Hepatocyte (in vitro differentiated cells): Measurements from ENCODE around the gene WDR53. TPM values are rescaled to one million over a fixed set of nuclear protein-coding genes. Genes with fewer than 3 reads are reported as not detected.

Experiments
- DNase-seq: peaks from one replicate; pipeline ENCODE4 v3.0.0-alpha.2; 2016; ENCODE audit warnings: low spot score
- H2AFZ ChIP-seq: fragments of 200-600 bp; sonication (generic); 2 replicates; pipeline ENCODE4 v1.6.0; 2016; ENCODE audit warnings: antibody characterized with exemption, mild to moderate bottlenecking
- H3K27ac ChIP-seq: fragments of 200-600 bp; sonication (generic); 2 replicates; pipeline ENCODE4 v1.5.1; 2016; ENCODE audit warnings: mild to moderate bottlenecking
- H3K27me3 ChIP-seq: fragments of 200-600 bp; sonication (generic); 2 replicates; pipeline ENCODE4 v1.6.1; 2016
- H3K36me3 ChIP-seq: fragments of 200-600 bp; sonication (generic); replicated peaks from 2 replicates; pipeline ENCODE4 v1.5.1; 2016; ENCODE audit warnings: low read depth; ENCODE audit not compliant: insufficient read depth
- H3K4me1 ChIP-seq: fragments of 200-600 bp; sonication (generic); 2 replicates; pipeline ENCODE4 v1.5.1; 2016; ENCODE audit warnings: mild to moderate bottlenecking, moderate library complexity; ENCODE audit not compliant: insufficient read depth
- H3K4me2 ChIP-seq: fragments of 200-600 bp; sonication (generic); 2 replicates; pipeline ENCODE4 v1.6.0; 2016
- H3K4me3 ChIP-seq: fragments of 200-600 bp; sonication (generic); 2 replicates; pipeline ENCODE4 v1.5.1; 2016; ENCODE audit warnings: mild to moderate bottlenecking
- H3K79me2 ChIP-seq: fragments of 200-600 bp; sonication (generic); 2 replicates; pipeline ENCODE4 v1.6.0; 2017; ENCODE audit warnings: mild to moderate bottlenecking
- H3K9me2 ChIP-seq: fragments of 200-600 bp; sonication (generic); replicated peaks from 2 replicates; pipeline ENCODE4 v1.6.0; 2017; ENCODE audit warnings: mild to moderate bottlenecking; ENCODE audit not compliant: insufficient read depth
- H3K9me3 ChIP-seq: fragments of 200-600 bp; sonication (generic); 2 replicates; pipeline ENCODE4 v1.5.1; 2016; ENCODE audit warnings: low read depth, mild to moderate bottlenecking
- H4K20me1 ChIP-seq: fragments of 200-600 bp; sonication (generic); 2 replicates; pipeline ENCODE4 v1.6.0; 2016; ENCODE audit warnings: mild to moderate bottlenecking; ENCODE audit not compliant: insufficient read depth, poor library complexity, severe bottlenecking
- EZH2 ChIP-seq: fragments of 200-600 bp; sonication (generic); IDR thresholded peaks from 2 replicates; pipeline ENCODE4 v1.6.1; 2016; ENCODE audit warnings: antibody characterized with exemption, mild to moderate bottlenecking, borderline replicate concordance
- EZH2phosphoT487 ChIP-seq: fragments of 200-600 bp; sonication (generic); IDR thresholded peaks from one replicate; pipeline ENCODE4 v1.6.1; 2018; ENCODE audit warnings: antibody characterized with exemption, mild to moderate bottlenecking, low read depth, moderate library complexity; ENCODE audit not compliant: unreplicated experiment, severe bottlenecking
- WGBS: methylation state at CpG from one replicate; pipeline ENCODE4 v1.1.6; 2016; ENCODE audit warnings: low lambda C conversion rate; ENCODE audit errors: missing lambda C conversion rate; 5-methylcytosine and 5-hydroxymethylcytosine counted together
- polyA plus RNA-seq: library from polyadenylated mRNA; unstranded; fragments of >200 nt; fragmentation: Nextera tagmentation; extraction: Ambion mirVana; gene quantifications from 2 replicates; pipeline ENCODE4 v1.2.1, GENCODE V29; 2016
- total RNA-seq: library from RNA; depleted of rRNA; stranded (reverse); fragments of >200 nt; gene quantifications from 2 replicates; pipeline ENCODE4 v1.2.3, GENCODE V29; 2014
- TF ChIP-seq, protein P1 (sequence below): fragments of 200-600 bp; sonication (generic); IDR thresholded peaks from 2 replicates; pipeline ENCODE4 v1.5.1; 2016; ENCODE audit warnings: antibody characterized with exemption, mild to moderate bottlenecking; ENCODE audit not compliant: poor library complexity

WDR53 gene
- total and polyA plus RNA-seq, 2 experiments from 2014 or later = 6.9 to 8.8 TPM

DNA sequence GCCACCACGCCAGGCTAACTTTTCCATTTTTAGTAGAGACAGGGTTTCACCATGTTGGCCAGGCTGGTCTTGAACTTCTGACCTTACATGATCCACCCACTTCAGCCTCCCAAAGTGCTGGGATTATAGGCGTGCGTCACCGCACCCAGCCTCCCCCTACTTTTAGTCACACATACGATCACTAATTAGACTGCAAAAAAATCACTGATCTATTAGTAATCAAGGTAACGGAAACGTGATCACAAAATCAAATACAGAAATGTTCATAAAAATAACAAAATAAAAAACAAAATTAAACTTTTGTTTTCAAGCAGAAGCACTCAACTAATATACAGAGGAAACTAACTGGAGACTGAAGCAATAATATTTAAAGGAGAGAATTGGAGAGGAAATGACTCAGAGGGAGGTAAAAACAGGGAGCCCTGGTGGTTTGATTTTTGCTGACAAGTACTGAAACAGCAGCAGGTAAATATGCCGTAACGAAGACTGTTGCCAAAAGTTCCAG is 4.6 kb downstream of the WDR53 start:
- Histone ChIP-seq H3K4me2 (no peak overlapping the region), H3K9me3 (no peaks in the 10 kb centered on the region), H3K27me3 (no peaks in the 10 kb centered on the region), H2AFZ (no peak overlapping the region), H3K9me2 (no peaks in the 10 kb centered on the region), H3K79me2 (peaks cover 18% of the 10 kb centered on the region), H4K20me1 (no peaks in the 10 kb centered on the region), H3K4me3 (no peak overlapping the region), H3K4me1 (no peaks in the 10 kb centered on the region), H3K27ac (no peak overlapping the region), H3K36me3 (no peaks in the 10 kb centered on the region)
- no peak for DNase-seq
- TF ChIP-seq, protein P1, sequence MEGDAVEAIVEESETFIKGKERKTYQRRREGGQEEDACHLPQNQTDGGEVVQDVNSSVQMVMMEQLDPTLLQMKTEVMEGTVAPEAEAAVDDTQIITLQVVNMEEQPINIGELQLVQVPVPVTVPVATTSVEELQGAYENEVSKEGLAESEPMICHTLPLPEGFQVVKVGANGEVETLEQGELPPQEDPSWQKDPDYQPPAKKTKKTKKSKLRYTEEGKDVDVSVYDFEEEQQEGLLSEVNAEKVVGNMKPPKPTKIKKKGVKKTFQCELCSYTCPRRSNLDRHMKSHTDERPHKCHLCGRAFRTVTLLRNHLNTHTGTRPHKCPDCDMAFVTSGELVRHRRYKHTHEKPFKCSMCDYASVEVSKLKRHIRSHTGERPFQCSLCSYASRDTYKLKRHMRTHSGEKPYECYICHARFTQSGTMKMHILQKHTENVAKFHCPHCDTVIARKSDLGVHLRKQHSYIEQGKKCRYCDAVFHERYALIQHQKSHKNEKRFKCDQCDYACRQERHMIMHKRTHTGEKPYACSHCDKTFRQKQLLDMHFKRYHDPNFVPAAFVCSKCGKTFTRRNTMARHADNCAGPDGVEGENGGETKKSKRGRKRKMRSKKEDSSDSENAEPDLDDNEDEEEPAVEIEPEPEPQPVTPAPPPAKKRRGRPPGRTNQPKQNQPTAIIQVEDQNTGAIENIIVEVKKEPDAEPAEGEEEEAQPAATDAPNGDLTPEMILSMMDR = no peak
- TF ChIP-seq EZH2phosphoT487 (no peak), EZH2 (no peak)
- 94% methylated on average over 9 of the region's 9 CpGs for WGBS

DNA sequence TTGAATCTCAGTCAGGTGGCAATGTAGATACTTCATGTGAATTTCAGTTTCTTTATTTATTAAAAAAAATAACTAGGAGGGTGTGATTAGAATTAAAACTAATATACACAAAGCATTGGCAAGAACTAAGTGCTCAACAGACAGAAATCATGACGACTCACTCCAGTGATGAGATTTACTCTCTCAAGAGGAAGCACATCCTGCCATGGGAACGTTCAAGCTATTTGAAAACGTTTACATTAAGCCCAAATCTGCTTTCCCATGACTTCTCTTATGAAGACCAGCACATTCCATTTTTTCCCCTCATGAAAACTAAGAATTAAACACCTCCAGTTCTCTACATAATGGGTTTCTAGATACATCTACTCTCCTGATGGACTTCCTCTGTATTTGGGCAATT is 8.5 kb downstream of the WDR53 start:
- no peaks in the 10 kb centered on the region for H3K4me1 ChIP-seq
- H3K27ac ChIP-seq = no peak overlapping the region
- no peaks in the 10 kb centered on the region for H3K27me3 ChIP-seq
- H2AFZ ChIP-seq = no peak overlapping the region
- H3K9me3 ChIP-seq = no peaks in the 10 kb centered on the region
- 74% methylated on average over 3 of the region's 3 CpGs for WGBS
- H3K79me2 ChIP-seq = peaks cover 2% of the 10 kb centered on the region
- no peak overlapping the region for H3K4me3 ChIP-seq
- no peaks in the 10 kb centered on the region for H3K36me3 ChIP-seq
- DNase-seq = no peak
- no peaks in the 10 kb centered on the region for H3K9me2 ChIP-seq
- no peak overlapping the region for H3K4me2 ChIP-seq
- TF ChIP-seq EZH2 (no peak), EZH2phosphoT487 (no peak)
- TF ChIP-seq, protein P1 = no peak
- no peaks in the 10 kb centered on the region for H4K20me1 ChIP-seq

DNA sequence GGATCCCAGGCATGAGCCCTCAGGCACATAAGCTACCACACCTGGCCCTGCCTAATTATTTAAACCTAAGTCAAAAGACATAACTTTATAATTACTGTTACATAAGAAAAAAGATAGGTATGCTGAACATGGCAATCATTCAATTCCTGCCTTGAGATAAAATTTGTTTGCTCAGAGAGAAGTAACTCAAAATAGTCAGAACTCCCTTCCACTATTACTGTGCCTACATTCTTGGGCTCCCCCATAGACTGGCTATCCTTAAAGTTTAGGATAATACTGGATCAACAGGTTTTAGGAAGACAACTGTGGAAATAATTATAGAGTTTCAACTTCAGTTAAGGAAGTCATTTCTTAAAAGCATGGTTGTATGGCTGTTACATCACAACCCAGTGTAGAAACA is 9.9 kb downstream of the WDR53 start:
- H3K79me2 ChIP-seq = no peaks in the 10 kb centered on the region
- H3K4me3 ChIP-seq = no peak overlapping the region
- H3K4me1 ChIP-seq = no peaks in the 10 kb centered on the region
- H4K20me1 ChIP-seq = no peaks in the 10 kb centered on the region
- H3K27ac ChIP-seq = no peak overlapping the region
- no peak for DNase-seq
- H3K9me2 ChIP-seq = no peaks in the 10 kb centered on the region
- no peak overlapping the region for H3K4me2 ChIP-seq
- TF ChIP-seq EZH2phosphoT487 (no peak), EZH2 (no peak)
- TF ChIP-seq, protein P1 = no peak
- H2AFZ ChIP-seq = no peak overlapping the region
- H3K9me3 ChIP-seq = no peaks in the 10 kb centered on the region
- no peaks in the 10 kb centered on the region for H3K27me3 ChIP-seq
- H3K36me3 ChIP-seq = no peaks in the 10 kb centered on the region

DNA sequence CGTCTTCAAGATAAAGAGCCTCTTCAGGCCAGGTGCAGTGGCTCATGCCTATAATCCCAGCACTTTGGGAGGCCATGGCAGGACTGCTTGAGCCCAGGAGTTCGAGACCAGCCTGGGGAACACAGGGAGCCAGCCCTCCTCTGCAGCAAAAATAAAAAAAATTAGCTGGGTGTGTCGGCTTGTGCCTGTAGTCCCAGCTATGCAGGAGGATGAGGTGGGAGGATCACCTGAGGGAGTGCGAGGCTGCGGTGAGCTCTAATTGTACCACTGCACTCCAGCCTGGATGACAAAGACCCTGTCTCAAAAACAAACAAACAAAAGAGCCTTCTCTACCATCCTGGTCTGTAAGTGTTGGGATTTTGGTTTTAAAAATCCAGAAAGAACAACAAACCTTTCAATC is 11.1 kb downstream of the WDR53 start:
- DNase-seq = no peak
- Histone ChIP-seq H3K4me3 (no peak overlapping the region), H2AFZ (no peak overlapping the region), H4K20me1 (no peaks in the 10 kb centered on the region), H3K9me2 (no peaks in the 10 kb centered on the region), H3K9me3 (no peaks in the 10 kb centered on the region), H3K4me2 (no peak overlapping the region), H3K79me2 (no peaks in the 10 kb centered on the region), H3K27ac (no peak overlapping the region), H3K36me3 (no peaks in the 10 kb centered on the region), H3K4me1 (no peaks in the 10 kb centered on the region), H3K27me3 (no peaks in the 10 kb centered on the region)
- no peak for TF ChIP-seq EZH2phosphoT487
- TF ChIP-seq, protein P1 = no peak
- no peak for TF ChIP-seq EZH2
- WGBS = 93% methylated on average over 5 of the region's 5 CpGs
